Activated B cell treated with CpG ODN at 0.5 μM for 24 hours (primary cell): ENCODE measurements around the gene OSBPL6. TPM values are rescaled to one million over a fixed set of nuclear protein-coding genes. Genes with fewer than 3 reads are reported as not detected.
A peak's percentile ranks its signal among the peaks of the same experiment; 100 is the strongest.

Source experiments
- ATAC-seq: fragments of 200-7000 bp; cut with Tn5 transposase; one replicate; pipeline ENCODE4 v1.10.0; 2021; ENCODE audit warnings: low read depth, mild to moderate bottlenecking, moderate library complexity
- CTCF ChIA-PET: fragments of 350-600 bp; sonication (Branson Sonifier 250); formaldehyde crosslinking; loops from one replicate; lab custom pipeline; 2021; ENCODE audit warnings: antibody characterized with exemption; lab: Charles Lee
- POLR2A ChIA-PET: fragments of 350-600 bp; sonication (Branson Sonifier 250); formaldehyde crosslinking; loops from one replicate; lab custom pipeline; 2021; ENCODE audit warnings: antibody characterized with exemption; lab: Charles Lee
- DNase-seq: peaks from one replicate; pipeline ENCODE4 v3.0.0; 2022
- H3K27ac Mint-ChIP-seq: one replicate; pipeline ENCODE4 v1.8.0; 2020; ENCODE audit warnings: mixed read lengths
- H3K27me3 Mint-ChIP-seq: one replicate; pipeline ENCODE4 v1.8.0; 2021; ENCODE audit warnings: mixed read lengths
- H3K36me3 Mint-ChIP-seq: one replicate; pipeline ENCODE4 v1.8.0; 2021; ENCODE audit warnings: low read depth, mixed read lengths
- H3K4me1 Mint-ChIP-seq: one replicate; pipeline ENCODE4 v1.8.0; 2021; ENCODE audit warnings: mixed read lengths
- H3K4me3 Mint-ChIP-seq: one replicate; pipeline ENCODE4 v1.8.0; 2020; ENCODE audit warnings: mild to moderate bottlenecking, mixed read lengths
- H3K9me3 Mint-ChIP-seq: one replicate; pipeline ENCODE4 v1.8.0; 2020; ENCODE audit warnings: mixed read lengths
- CTCF ChIP-seq: fragments of 200-600 bp; IDR thresholded peaks from one replicate; pipeline ENCODE4 v1.8.0; 2022; ENCODE audit warnings: antibody characterized with exemption, mild to moderate bottlenecking
- intact Hi-C: fragments of 100-400 bp; cut with micrococcal nuclease; formaldehyde crosslinking; loops from one replicate; pipeline ENCODE4 v1.15.1; 2024
- total RNA-seq: library from RNA; stranded (reverse); gene quantifications from 2 replicates; pipeline ENCODE4 v1.2.3, GENCODE V29; 2022

The OSBPL6 gene
- total RNA-seq, 1 donor from 2014 or later, result not detected

GRCh38 chr2:178452334-178452733, 258.0 kb downstream of the OSBPL6 start:
- no peak for ATAC-seq
- ChIA-PET POLR2A (no interaction called here), CTCF (no interaction called here)
- no peaks in the 10 kb centered on the region for H3K9me3 Mint-ChIP-seq
- H3K27ac Mint-ChIP-seq, result no peak overlapping the region
- H3K4me1 Mint-ChIP-seq, result peaks cover 28% of the 10 kb centered on the region
- TF ChIP-seq CTCF, result no peak
- H3K36me3 Mint-ChIP-seq, result peaks cover 21% of the 10 kb centered on the region
- DNase-seq, result no peak
- H3K27me3 Mint-ChIP-seq, result no peaks in the 10 kb centered on the region
- intact Hi-C loops, result loop anchor here (10.0 kb wide), 2 partner anchors 812 to 1118 kb away; partner anchors contain the start of gene SESTD1
- H3K4me3 Mint-ChIP-seq, result peak overlapping the region; percentile 87

Other genes starting within 250 kb of the OSBPL6 start
- gene PDE11A, start 121.7 kb upstream of the OSBPL6 start, total RNA-seq, result not detected in 2 replicates
- gene RBM45, start 82.1 kb upstream of the OSBPL6 start, total RNA-seq, result 17.9 and 18.8 TPM in 2 replicates